AG10803 (cell line): Measurements from ENCODE around the gene GIT2.
A peak's percentile ranks its signal among the peaks of the same experiment; 100 is the strongest.

Experiments used
- DNase-seq: peaks from one replicate; pipeline ENCODE4 v3.0.0; 2010; ENCODE audit warnings: low read depth
- H3K4me3 ChIP-seq: 2 replicates; pipeline ENCODE4 v1.5.1; 2011; ENCODE audit warnings: mild to moderate bottlenecking, low read length, control low read depth
- CTCF ChIP-seq: conservative IDR thresholded peaks from 2 replicates; pipeline ENCODE4 v1.5.1; 2011; ENCODE audit warnings: mild to moderate bottlenecking, low read length, control low read depth, inconsistent platforms

GIT2 gene

DNA sequence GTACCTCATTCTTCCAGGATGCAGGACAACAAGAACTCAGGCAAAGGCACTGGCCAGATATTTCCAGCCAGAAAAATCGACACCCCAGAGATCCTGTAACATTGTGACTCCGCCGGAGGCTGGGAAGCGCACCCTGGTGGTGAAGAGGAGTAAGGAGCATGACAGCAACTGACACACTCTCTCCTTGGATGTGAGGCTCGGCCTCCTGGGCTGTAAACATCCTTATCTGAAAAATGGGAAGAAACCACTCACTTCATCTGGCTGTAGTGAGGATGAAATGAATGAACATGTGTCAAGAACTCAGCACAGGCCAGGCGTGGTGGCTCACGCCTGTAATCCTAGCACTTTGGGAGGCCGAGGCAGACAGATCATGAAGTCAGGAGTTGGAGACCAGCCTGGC lies 68.5 kb downstream of the GIT2 start:
- peak; percentile 50 for DNase-seq
- no peak overlapping the region for H3K4me3 ChIP-seq
- peak; percentile 89 for TF ChIP-seq CTCF

DNA sequence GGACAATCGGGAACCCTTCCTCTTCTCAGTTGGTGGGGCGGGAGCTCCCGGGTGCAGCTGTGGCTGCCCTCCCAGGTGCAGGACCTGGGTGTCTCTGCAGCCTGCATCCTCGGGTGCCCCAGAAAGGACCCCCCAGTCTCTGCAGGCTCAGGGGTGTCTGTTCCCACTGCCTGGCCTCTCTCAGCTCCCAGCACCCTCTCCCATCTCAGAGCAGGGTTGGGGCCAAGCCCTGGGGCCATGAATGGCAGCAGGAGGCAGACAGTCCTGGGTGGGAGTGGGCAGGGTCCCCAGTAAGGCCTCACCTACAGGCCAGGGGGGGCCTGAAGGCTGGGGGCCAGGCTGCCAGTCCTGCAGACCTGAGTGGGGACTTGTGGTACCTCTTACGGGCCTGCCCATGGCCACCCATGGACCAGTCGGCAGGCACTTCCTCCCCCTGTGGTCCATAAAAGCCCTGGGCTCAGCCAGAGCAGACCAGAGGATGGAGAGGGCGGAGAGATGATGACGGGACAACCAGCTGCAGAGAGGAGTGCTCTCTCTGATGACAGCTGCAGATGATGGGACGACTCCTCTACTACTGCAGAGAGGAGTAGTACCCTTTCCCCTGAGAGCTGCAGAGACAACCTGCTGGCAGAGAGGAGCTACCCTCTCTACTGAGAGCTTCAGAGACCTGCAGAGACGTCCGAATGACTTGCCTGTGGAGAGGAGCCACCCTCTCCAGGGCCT lies 69.5 kb downstream of the GIT2 start:
- H3K4me3 ChIP-seq: no peak overlapping the region
- TF ChIP-seq CTCF: no peak
- no peak for DNase-seq

DNA sequence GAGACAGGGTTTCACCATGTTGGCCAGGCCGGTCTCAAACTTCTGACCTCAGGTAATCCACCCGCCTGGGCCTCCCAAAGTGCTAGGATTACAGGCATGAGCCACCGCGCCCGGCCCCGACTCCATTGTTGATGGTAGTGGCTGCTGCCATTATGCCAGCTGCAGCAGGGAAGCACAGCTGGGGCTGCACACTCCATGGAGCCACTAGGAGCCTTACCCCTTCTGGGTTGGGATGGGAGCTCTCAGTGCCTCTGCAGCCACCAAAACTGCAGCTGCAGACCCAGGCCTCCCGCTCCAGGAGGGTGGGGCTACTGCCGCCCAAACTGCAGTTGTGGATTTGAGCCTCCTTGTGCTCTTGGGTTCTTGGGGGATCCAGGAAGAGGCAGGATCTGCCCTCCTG lies 70.2 kb downstream of the GIT2 start:
- no peak for DNase-seq
- TF ChIP-seq CTCF: no peak
- H3K4me3 ChIP-seq: no peak overlapping the region

- H3K4me3 ChIP-seq: no peak overlapping the region
- DNase-seq: no peak
- no peak for TF ChIP-seq CTCF
These were observed 70.9 kb downstream of the GIT2 start for GRCh38 chr12:109925185-109925840.

DNA sequence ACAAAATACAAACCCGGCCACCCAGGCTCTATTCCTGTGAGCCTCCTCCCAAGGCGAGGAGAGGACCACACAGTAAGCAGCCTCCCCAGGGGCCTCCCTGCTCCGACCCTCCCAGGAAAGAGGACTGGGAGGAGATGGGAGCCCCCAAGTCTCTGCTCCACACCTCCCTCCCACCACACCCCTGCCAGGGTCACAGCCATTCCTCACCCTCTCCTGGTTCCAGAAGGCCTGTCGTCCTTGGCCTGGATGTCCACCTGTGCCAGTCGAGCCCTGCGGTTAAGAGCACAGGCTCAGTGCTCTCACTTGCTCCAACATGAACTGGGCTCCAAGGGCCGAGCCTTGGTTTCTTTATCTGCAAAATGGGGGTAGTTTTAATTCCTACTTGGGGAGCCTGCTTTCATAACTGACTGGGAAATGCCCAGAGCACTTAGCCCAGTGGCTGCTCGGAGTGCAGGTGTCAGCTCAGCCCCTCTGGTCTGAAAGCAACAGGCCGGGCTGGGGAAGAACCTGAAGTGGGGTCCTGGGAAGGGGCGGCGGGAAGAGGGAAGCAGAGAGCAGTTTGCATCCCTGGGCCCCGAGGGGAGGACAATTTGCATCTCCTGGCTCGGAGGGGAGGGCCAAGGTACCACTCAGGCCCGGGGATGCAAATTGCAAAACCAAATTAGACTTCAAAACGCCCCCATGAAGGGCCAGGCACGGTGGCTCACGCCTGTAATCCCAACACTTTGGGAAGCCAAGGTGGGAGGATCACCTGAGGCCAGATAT lies 72.5 kb downstream of the GIT2 start:
- no peak for TF ChIP-seq CTCF
- DNase-seq: no peak
- no peak overlapping the region for H3K4me3 ChIP-seq

DNA sequence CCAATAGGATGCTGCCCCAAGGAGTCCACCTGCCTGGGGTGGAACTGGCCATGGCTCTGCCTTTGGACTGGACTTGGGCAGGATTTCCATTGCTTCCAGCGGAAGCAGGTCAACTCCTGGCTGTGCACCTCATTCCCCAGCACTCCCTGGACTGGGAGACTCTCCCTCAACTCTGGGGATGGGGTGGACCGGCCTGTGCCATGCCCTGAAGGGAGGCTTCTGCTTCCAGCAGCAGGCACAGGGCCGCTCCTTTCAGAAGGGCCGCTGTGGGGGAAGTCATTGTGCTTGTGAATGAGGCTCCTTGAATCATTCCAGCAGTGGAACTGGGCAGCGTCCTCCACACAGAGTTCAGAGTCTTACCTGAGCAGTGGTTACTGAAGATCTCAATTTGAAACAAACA lies 73.1 kb downstream of the GIT2 start:
- H3K4me3 ChIP-seq: no peak overlapping the region
- TF ChIP-seq CTCF: no peak
- DNase-seq: no peak

DNA sequence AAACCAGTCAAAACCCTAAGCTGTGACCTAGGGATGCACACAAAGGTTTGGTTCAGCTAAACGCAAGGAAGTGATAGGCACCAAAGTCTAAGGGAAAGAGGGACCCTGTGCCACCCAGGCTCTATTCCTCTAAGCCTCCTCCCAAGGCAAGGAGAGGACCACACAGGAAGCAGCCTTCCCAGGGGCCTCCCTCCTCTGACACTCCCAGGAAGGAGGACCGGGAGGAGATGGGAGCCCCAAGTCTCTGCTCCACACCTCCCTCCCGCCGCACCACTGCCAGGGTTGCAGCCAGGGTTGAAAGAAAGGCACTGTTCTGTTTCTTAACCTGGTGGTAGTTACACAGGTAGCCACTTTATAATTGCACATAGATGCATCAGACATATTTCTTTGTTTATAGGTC lies 74.2 kb downstream of the GIT2 start:
- DNase-seq: no peak
- H3K4me3 ChIP-seq: no peak overlapping the region
- no peak for TF ChIP-seq CTCF
